Naive thymus-derived CD4-positive, alpha-beta T cell (primary cell): ENCODE measurements around the gene ANKLE2. TPM values are rescaled to one million over a fixed set of nuclear protein-coding genes. Genes with fewer than 3 reads are reported as not detected.

ENCODE experiments used
- ATAC-seq: fragments of 150-1000 bp; cut with Tn5 transposase; 2 replicates; pipeline ENCODE4 v1.10.0; 2021; ENCODE audit warnings: mild to moderate bottlenecking, moderate library complexity
- CTCF ChIA-PET: fragments of 350-600 bp; sonication (Branson Sonifier 250); formaldehyde crosslinking; loops from one replicate; lab custom pipeline; 2021; ENCODE audit warnings: antibody characterized with exemption; lab: Charles Lee
- POLR2A ChIA-PET: fragments of 350-600 bp; sonication (Branson Sonifier 250); formaldehyde crosslinking; loops from one replicate; lab custom pipeline; 2021; ENCODE audit warnings: antibody characterized with exemption, inconsistent platforms; lab: Charles Lee
- DNase-seq, 9 donors: peaks; one replicate each; pipeline versions ENCODE4 v3.0.0 to v3.0.0-alpha.2; 2020 to 2022; ENCODE audit warnings: mixed read lengths in 1 of 9
- H3K27ac ChIP-seq: one replicate; pipeline ENCODE4 v1.7.0; 2013; ENCODE audit warnings: mild to moderate bottlenecking, low read depth, low read length, moderate library complexity
- H3K27me3 ChIP-seq, 2 donors: one replicate each; pipeline ENCODE4 v1.7.0; 2013; ENCODE audit warnings: low read length in 2 of 2, mild to moderate bottlenecking in 2 of 2, moderate library complexity in 2 of 2; ENCODE audit not compliant: control insufficient read depth in 2 of 2, insufficient read depth in 2 of 2
- H3K36me3 ChIP-seq, 3 experiments: 1 replicate in 2 of 3; 2 replicates in 1 of 3; pipeline ENCODE4 v1.7.0; 2013; ENCODE audit warnings: low read length in 3 of 3, mild to moderate bottlenecking in 3 of 3, moderate library complexity in 1 of 3; ENCODE audit not compliant: insufficient read depth in 3 of 3, control insufficient read depth in 2 of 3
- H3K4me1 ChIP-seq, 2 donors: one replicate each; pipeline ENCODE4 v1.7.0; 2013; ENCODE audit warnings: low read length in 2 of 2, mild to moderate bottlenecking in 2 of 2, moderate library complexity in 1 of 2; ENCODE audit not compliant: control insufficient read depth in 2 of 2, insufficient read depth in 2 of 2
- H3K4me3 ChIP-seq: 2 replicates; pipeline ENCODE4 v1.7.0; 2013; ENCODE audit warnings: mild to moderate bottlenecking, low read length
- H3K9me3 ChIP-seq, 3 experiments: 1 replicate in 2 of 3; 2 replicates in 1 of 3; pipeline ENCODE4 v1.7.0; 2013; ENCODE audit warnings: low read length in 3 of 3; ENCODE audit not compliant: control insufficient read depth in 2 of 3
- H3K27ac Mint-ChIP-seq, 9 donors: one replicate each; pipeline ENCODE4 v1.8.0; 2020 to 2022; ENCODE audit warnings: mixed read lengths in 9 of 9, mild to moderate bottlenecking in 8 of 9, moderate library complexity in 5 of 9, inconsistent platforms in 2 of 9
- H3K27me3 Mint-ChIP-seq, 5 donors: one replicate each; pipeline ENCODE4 v1.8.0; 2021 to 2022; ENCODE audit warnings: mixed read lengths in 5 of 5, mild to moderate bottlenecking in 1 of 5
- H3K36me3 Mint-ChIP-seq, 5 donors: one replicate each; pipeline ENCODE4 v1.8.0; 2020 to 2022; ENCODE audit warnings: mixed read lengths in 5 of 5, mild to moderate bottlenecking in 3 of 5, inconsistent platforms in 1 of 5
- H3K4me1 Mint-ChIP-seq, 7 donors: one replicate each; pipeline ENCODE4 v1.8.0; 2020 to 2022; ENCODE audit warnings: mixed read lengths in 7 of 7, mild to moderate bottlenecking in 3 of 7, inconsistent platforms in 1 of 7
- H3K4me3 Mint-ChIP-seq, 10 donors: one replicate each; pipeline ENCODE4 v1.8.0; 2020 to 2022; ENCODE audit warnings: mild to moderate bottlenecking in 10 of 10, mixed read lengths in 10 of 10, moderate library complexity in 6 of 10, inconsistent platforms in 2 of 10
- H3K9me3 Mint-ChIP-seq, 11 donors: one replicate each; pipeline ENCODE4 v1.8.0; 2020 to 2022; ENCODE audit warnings: mixed read lengths in 11 of 11, mild to moderate bottlenecking in 4 of 11, inconsistent platforms in 1 of 11, moderate library complexity in 1 of 11
- intact Hi-C, 2 donors: fragments of 100-400 bp; cut with micrococcal nuclease; formaldehyde crosslinking; loops; one replicate each; pipeline ENCODE4 v1.15.1; 2023
- polyA plus RNA-seq, 2 donors: library from polyadenylated mRNA; unstranded; fragments of 300-500 nt; fragmentation: Illumina TruSeq; gene quantifications; one replicate each; pipeline ENCODE4 v1.2.3, GENCODE V29; 2021
- total RNA-seq, 6 experiments: library from RNA in 5 of 6; stranded (reverse) in 5 of 6; gene quantifications; 1 replicate in 5 of 6; 2 replicates in 1 of 6; pipeline ENCODE4 v1.2.3 and lab custom pipeline; 2021 to 2026

The ANKLE2 gene
- total and polyA plus RNA-seq, 7 experiments from 2014 or later: 21.5 to 95.5 (median 78.9) TPM

DNA sequence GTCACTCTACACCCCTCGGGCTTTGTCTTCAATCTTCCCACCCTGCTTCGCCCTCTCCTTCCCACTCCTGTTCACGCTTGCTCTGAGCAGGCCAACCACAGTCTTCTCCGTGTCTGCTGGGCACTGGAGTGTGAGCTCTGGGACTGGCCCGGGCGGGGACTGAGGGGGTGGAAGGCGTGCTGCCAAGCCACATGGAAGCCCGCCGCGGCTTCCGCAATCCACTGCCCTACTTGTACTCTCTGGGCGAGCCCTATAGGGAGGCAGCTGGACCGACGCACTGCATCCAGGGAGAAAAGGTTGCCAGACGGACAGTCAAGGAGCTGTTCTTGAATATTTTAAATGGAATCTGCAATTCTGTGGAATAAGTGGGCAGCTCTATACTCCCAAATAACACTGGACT lies 42.3 kb upstream of the ANKLE2 start:
- H3K4me3 Mint-ChIP-seq: no peak overlapping the region
- H3K4me1 Mint-ChIP-seq: peaks cover 12 to 27% (median 18%) of the 10 kb centered on the region in 7 donors
- no peak overlapping the region for H3K27ac Mint-ChIP-seq
- ATAC-seq (no peak), DNase-seq (no peak)
- H3K9me3 Mint-ChIP-seq: no peaks in the 10 kb centered on the region
- Histone ChIP-seq H3K27ac (no peak overlapping the region), H3K4me1 (peaks cover 0 to 12% of the 10 kb centered on the region in 2 donors), H3K36me3 (peaks cover 7 to 85% (median 9%) of the 10 kb centered on the region in 3 experiments), H3K4me3 (no peak overlapping the region), H3K27me3 (no peaks in the 10 kb centered on the region), H3K9me3 (no peaks in the 10 kb centered on the region)
- intact Hi-C loops: no loop called here
- ChIA-PET CTCF (no interaction called here), POLR2A (no interaction called here)
- peaks cover 0 to 62% (median 22%) of the 10 kb centered on the region in 5 donors for H3K36me3 Mint-ChIP-seq
- H3K27me3 Mint-ChIP-seq: no peaks in the 10 kb centered on the region

DNA sequence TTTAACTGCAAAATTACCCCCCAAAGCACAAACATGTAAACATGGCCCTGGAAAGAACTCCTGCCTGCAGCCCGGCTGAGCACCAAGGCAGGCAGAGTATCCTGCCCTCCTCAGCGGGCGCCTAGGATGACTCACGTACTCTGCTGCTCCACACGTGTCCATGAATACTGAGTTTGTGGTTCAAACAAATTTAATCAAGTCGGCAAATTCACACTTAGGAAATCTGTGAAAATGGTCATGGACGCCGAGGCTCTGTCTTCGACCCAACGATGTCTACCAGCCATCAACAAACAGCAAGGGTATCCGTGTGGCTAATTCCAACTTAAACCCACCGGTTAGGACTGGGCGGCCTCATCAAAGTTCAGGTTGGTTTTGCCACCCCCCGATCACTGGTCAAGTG lies 41.5 kb upstream of the ANKLE2 start:
- CTCF ChIA-PET: no interaction called here
- H3K36me3 Mint-ChIP-seq: peaks cover 0 to 55% (median 22%) of the 10 kb centered on the region in 5 donors
- no peaks in the 10 kb centered on the region for H3K9me3 Mint-ChIP-seq

DNA sequence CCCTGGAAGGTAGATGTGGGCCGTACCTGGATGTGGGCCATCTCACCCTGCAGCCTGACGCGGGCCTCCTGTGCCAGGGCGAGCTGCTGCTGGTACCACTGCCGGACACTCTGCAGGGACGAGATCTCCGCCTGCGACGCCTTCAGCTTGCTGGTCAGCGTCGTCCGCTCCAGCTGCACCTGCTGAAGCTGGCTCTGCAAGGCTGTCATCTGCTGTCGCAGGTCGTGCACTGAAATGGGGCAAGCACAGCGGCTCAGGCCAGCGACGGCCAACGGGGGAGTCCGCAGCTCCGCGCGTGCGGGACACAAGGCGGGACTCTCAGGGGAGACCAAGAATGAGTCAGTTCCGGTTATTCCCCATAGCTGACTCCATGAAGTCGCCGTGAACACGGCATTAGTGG lies 40.1 kb upstream of the ANKLE2 start:
- POLR2A ChIA-PET: no interaction called here
- no peaks in the 10 kb centered on the region for H3K27me3 ChIP-seq
- peaks cover 0 to 6% of the 10 kb centered on the region in 2 donors for H3K4me1 ChIP-seq
- ATAC-seq (no peak), DNase-seq (no peak)
- H3K36me3 ChIP-seq: peaks cover 0 to 90% (median 16%) of the 10 kb centered on the region in 3 experiments
- no peak overlapping the region for H3K4me3 ChIP-seq
- peaks cover 5 to 50% (median 16%) of the 10 kb centered on the region in 5 donors for H3K36me3 Mint-ChIP-seq
- no peaks in the 10 kb centered on the region for H3K9me3 ChIP-seq
- no peaks in the 10 kb centered on the region for H3K27me3 Mint-ChIP-seq
- intact Hi-C loops: no loop called here
- no peaks in the 10 kb centered on the region for H3K9me3 Mint-ChIP-seq
- H3K27ac ChIP-seq: no peak overlapping the region
- H3K27ac Mint-ChIP-seq: no peak overlapping the region
- H3K4me3 Mint-ChIP-seq: no peak overlapping the region
- CTCF ChIA-PET: interaction anchor here (0.7 kb wide), 1 partner anchor 21 kb away, joined by 3 read pairs; no protein-coding TSS in a partner anchor
- peaks cover 4 to 12% (median 11%) of the 10 kb centered on the region in 7 donors for H3K4me1 Mint-ChIP-seq

More for the DNA sequence above, 41.5 kb upstream of the ANKLE2 start:
- Histone ChIP-seq H3K36me3 (peaks cover 2 to 84% (median 9%) of the 10 kb centered on the region in 3 experiments), H3K27me3 (no peaks in the 10 kb centered on the region), H3K27ac (no peak overlapping the region), H3K4me1 (peaks cover 0 to 12% of the 10 kb centered on the region in 2 donors), H3K4me3 (no peak overlapping the region), H3K9me3 (no peaks in the 10 kb centered on the region)
- Mint-ChIP-seq H3K27me3 (no peaks in the 10 kb centered on the region), H3K27ac (peak overlapping the region in 1 of 9 donors; percentile 36), H3K4me3 (no peak overlapping the region), H3K4me1 (peaks cover 12 to 20% (median 18%) of the 10 kb centered on the region in 7 donors)
- intact Hi-C loops: no loop called here
- ATAC-seq (no peak), DNase-seq (no peak)
- POLR2A ChIA-PET: no interaction called here

DNA sequence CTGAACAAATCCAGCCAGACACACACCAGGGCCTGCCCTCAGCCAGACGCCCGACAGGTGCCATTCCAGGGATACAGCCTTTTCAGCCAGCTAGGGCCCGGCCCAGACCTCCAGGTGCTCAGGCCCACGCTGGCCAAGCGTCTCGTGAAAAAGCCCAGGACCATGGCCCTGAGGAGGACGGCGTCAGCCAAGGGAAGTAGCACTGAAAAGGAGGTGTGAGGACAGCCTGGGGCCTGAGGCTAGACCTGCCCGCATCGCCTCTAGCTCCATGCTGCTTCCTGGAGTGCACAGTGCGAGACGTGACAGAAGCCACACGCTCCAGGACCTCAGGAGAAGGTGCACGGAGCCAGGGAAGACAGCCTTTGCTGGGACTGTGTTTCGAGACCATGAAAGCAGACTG lies 37.2 kb upstream of the ANKLE2 start:
- peaks cover 8 to 55% (median 17%) of the 10 kb centered on the region in 5 donors for H3K36me3 Mint-ChIP-seq
- H3K27me3 Mint-ChIP-seq: no peaks in the 10 kb centered on the region
- no peaks in the 10 kb centered on the region for H3K9me3 Mint-ChIP-seq
- Histone ChIP-seq H3K27ac (no peak overlapping the region), H3K36me3 (peaks cover 6 to 93% (median 16%) of the 10 kb centered on the region in 3 experiments), H3K27me3 (no peaks in the 10 kb centered on the region), H3K9me3 (no peaks in the 10 kb centered on the region), H3K4me3 (no peak overlapping the region), H3K4me1 (no peaks in the 10 kb centered on the region)
- no peak for DNase-seq
- no peak for ATAC-seq
- intact Hi-C loops: no loop called here
- H3K27ac Mint-ChIP-seq: no peak overlapping the region
- CTCF ChIA-PET: no interaction called here
- H3K4me1 Mint-ChIP-seq: peaks cover 0 to 4% (median 0%) of the 10 kb centered on the region in 7 donors
- H3K4me3 Mint-ChIP-seq: no peak overlapping the region
- POLR2A ChIA-PET: no interaction called here

DNA sequence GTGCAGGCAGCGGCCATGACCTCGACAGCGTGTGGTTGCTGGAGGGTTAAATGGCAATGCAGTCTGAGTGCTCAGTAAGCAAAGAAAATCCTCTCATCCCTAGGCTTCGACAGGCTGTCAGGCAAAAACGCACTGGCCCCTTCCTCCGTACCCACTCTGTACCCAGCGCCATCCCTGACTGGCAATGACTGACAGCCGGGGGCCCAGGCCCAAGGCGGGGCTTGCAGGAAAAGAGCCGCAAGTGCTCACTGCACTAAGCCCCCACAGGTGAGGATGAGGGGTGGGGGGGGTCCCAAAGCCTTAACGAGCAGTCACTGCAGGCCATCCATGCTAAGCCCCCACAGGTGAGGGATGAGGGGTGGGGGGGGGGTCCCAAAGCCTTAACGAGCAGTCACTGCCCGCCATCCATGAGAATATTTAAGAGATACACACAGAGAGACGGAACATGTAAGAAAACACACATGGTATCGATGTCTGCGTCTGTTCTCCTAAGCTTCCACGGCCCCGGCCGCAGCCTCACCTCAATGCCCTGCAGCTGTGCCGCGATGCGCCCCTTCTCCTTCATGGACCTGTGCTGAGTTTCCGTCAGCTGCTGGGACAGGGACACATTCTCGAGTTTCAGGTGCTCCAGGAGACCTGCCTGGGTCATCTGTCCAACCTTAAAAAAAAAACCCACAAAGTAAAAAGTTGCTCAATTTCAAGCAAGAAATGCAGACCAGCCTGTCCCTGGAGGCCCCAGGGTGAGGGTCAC lies 36.4 kb upstream of the ANKLE2 start:
- POLR2A ChIA-PET: no interaction called here
- CTCF ChIA-PET: interaction anchor here (0.6 kb wide), 1 partner anchor 119 kb away, joined by 4 read pairs; no protein-coding TSS in a partner anchor
- H3K9me3 Mint-ChIP-seq: no peaks in the 10 kb centered on the region
- Histone ChIP-seq H3K9me3 (no peaks in the 10 kb centered on the region), H3K4me3 (no peak overlapping the region), H3K36me3 (peaks cover 6 to 88% (median 15%) of the 10 kb centered on the region in 3 experiments), H3K27ac (no peak overlapping the region), H3K27me3 (no peaks in the 10 kb centered on the region), H3K4me1 (no peaks in the 10 kb centered on the region)
- H3K27me3 Mint-ChIP-seq: no peaks in the 10 kb centered on the region
- no peak for DNase-seq
- peaks cover 0 to 4% (median 0%) of the 10 kb centered on the region in 7 donors for H3K4me1 Mint-ChIP-seq
- H3K4me3 Mint-ChIP-seq: no peak overlapping the region
- no peak overlapping the region for H3K27ac Mint-ChIP-seq
- no peak for ATAC-seq
- intact Hi-C loops: no loop called here
- H3K36me3 Mint-ChIP-seq: peaks cover 4 to 46% (median 13%) of the 10 kb centered on the region in 5 donors

DNA sequence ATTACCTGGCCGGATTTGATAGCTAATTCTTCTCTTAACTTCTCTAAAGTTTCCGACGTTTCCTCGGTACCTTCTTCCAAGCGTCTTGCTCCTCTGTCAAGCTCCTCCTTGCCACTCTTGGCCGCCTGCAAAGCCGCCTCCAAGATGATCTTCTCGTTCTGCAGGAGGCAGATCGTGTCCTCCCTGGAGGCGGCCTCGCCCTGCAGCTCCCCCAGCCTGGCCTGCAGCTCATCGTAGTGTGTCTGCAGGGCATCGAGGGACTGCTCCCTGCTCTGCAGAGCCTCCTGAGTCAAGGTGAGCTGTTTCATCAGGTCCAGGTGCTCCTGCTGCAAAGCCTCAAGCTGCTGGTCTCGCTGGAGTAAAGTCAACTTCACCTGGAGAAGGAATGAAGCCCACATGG lies 34.2 kb upstream of the ANKLE2 start:
- Histone ChIP-seq H3K27ac (no peak overlapping the region), H3K9me3 (no peaks in the 10 kb centered on the region), H3K4me1 (no peaks in the 10 kb centered on the region), H3K27me3 (no peaks in the 10 kb centered on the region), H3K4me3 (no peak overlapping the region), H3K36me3 (peaks cover 6 to 79% (median 15%) of the 10 kb centered on the region in 3 experiments)
- H3K4me3 Mint-ChIP-seq: no peak overlapping the region
- H3K27ac Mint-ChIP-seq: no peak overlapping the region
- H3K9me3 Mint-ChIP-seq: no peaks in the 10 kb centered on the region
- POLR2A ChIA-PET: no interaction called here
- CTCF ChIA-PET: interaction anchor here (0.6 kb wide), 1 partner anchor 114 kb away, joined by 4 read pairs; no protein-coding TSS in a partner anchor
- H3K27me3 Mint-ChIP-seq: no peaks in the 10 kb centered on the region
- intact Hi-C loops: no loop called here
- DNase-seq (no peak), ATAC-seq (no peak)
- H3K4me1 Mint-ChIP-seq: peaks cover 0 to 4% (median 0%) of the 10 kb centered on the region in 7 donors
- H3K36me3 Mint-ChIP-seq: peaks cover 8 to 31% (median 10%) of the 10 kb centered on the region in 5 donors
